Endothelial cell of umbilical vein (primary cell): Measurements from ENCODE around the gene EML2. TPM values are rescaled to one million over a fixed set of nuclear protein-coding genes. Genes with fewer than 3 reads are reported as not detected.
"Not testable (repeated sequence)": the region's sequence is repeated elsewhere in the genome, so short reads cannot be mapped to it uniquely, and the experiment has no call there.

Source experiments
- BruUV-seq: library from RNA; stranded (reverse); fragments of 400-500 nt; replicated peaks from 2 replicates; lab custom pipeline; 2021; lab: Mats Ljungman, UMichigan
- CTCF ChIA-PET: fragments of 300-600, 350-600 bp; sonication (Branson Sonifier 250); formaldehyde crosslinking; loops from one replicate; lab custom pipeline; 2021; ENCODE audit warnings: antibody characterized with exemption, inconsistent platforms; lab: Charles Lee
- POLR2A ChIA-PET: fragments of 300-600, 350-600 bp; sonication (Branson Sonifier 250); formaldehyde crosslinking; loops from one replicate; lab custom pipeline; 2021; ENCODE audit warnings: antibody characterized with exemption, inconsistent platforms; lab: Charles Lee
- DNase-seq: peaks from one replicate; pipeline ENCODE4 v3.0.0-alpha.2; 2011; ENCODE audit warnings: low read depth, low spot score
- FAIRE-seq: peaks from 2 replicates; lab custom pipeline; 2011; peaks lifted over from hg19 to GRCh38; lab: Jason Lieb, UNC
- H2AFZ ChIP-seq: 2 replicates; pipeline ENCODE4 v1.6.0; 2012; ENCODE audit warnings: low read depth, low read length, control low read depth, inconsistent platforms
- H3K27ac ChIP-seq: 2 replicates; pipeline ENCODE4 v1.5.1; 2011; ENCODE audit warnings: low read depth, mild to moderate bottlenecking, control low read depth, low read length, moderate library complexity; ENCODE audit not compliant: insufficient read depth
- H3K27me3 ChIP-seq, 2 experiments: 2 replicates each; pipeline versions ENCODE4 v1.6.0 to v1.6.1; 2011; ENCODE audit warnings: low read length in 2 of 2, mixed read lengths in 1 of 2; ENCODE audit not compliant: control insufficient read depth in 2 of 2, insufficient read depth in 2 of 2
- H3K36me3 ChIP-seq, 2 experiments: 2 replicates in 1 of 2; 3 replicates in 1 of 2; pipeline ENCODE4 v1.5.1; 2011; ENCODE audit warnings: low read length in 2 of 2, mild to moderate bottlenecking in 1 of 2, moderate library complexity in 1 of 2; ENCODE audit not compliant: control insufficient read depth in 2 of 2, insufficient read depth in 2 of 2; ENCODE audit errors: extremely low read depth in 1 of 2
- H3K4me1 ChIP-seq: 3 replicates; pipeline ENCODE4 v1.5.1; 2011; ENCODE audit warnings: mild to moderate bottlenecking, low read length; ENCODE audit not compliant: control insufficient read depth, insufficient read depth; ENCODE audit errors: extremely low read depth
- H3K4me2 ChIP-seq: 2 replicates; pipeline ENCODE4 v1.6.1; 2011; ENCODE audit warnings: low read length, control low read depth, mixed read lengths; ENCODE audit not compliant: insufficient read depth
- H3K4me3 ChIP-seq, 3 experiments: fragments of 200-600 bp in 1 of 3; sonication (generic), shearing (Covaris generic) in 1 of 3; replicated peaks in 1 of 3; 2 replicates each; pipeline ENCODE4 v1.5.1; 2011 to 2016; ENCODE audit warnings: control low read depth in 3 of 3, low read length in 3 of 3, mild to moderate bottlenecking in 2 of 3, inconsistent platforms in 1 of 3, low read depth in 1 of 3, moderate library complexity in 1 of 3; ENCODE audit not compliant: insufficient read depth in 1 of 3
- H3K79me2 ChIP-seq: 2 replicates; pipeline ENCODE4 v1.6.0; 2012; ENCODE audit warnings: low read length, inconsistent platforms; ENCODE audit not compliant: control insufficient read depth, insufficient read depth
- H3K9ac ChIP-seq: replicated peaks from 2 replicates; pipeline ENCODE3; 2011; ENCODE audit warnings: low read length, control low read depth; ENCODE audit not compliant: insufficient read depth; ENCODE audit errors: extremely low read depth
- H3K9me1 ChIP-seq: replicated peaks from 3 replicates; pipeline ENCODE4 v1.6.0; 2011; ENCODE audit warnings: mild to moderate bottlenecking, low read length; ENCODE audit not compliant: control insufficient read depth, insufficient read depth; ENCODE audit errors: extremely low read depth
- H3K9me3 ChIP-seq: replicated peaks from 2 replicates; pipeline ENCODE4 v1.5.1; 2012; ENCODE audit warnings: low read length, inconsistent platforms; ENCODE audit not compliant: control insufficient read depth, insufficient read depth
- H4K20me1 ChIP-seq: replicated peaks from 2 replicates; pipeline ENCODE3; 2011; ENCODE audit warnings: mild to moderate bottlenecking, low read length; ENCODE audit not compliant: control insufficient read depth, insufficient read depth; ENCODE audit errors: extremely low read depth
- JUN ChIP-seq: IDR thresholded peaks from 2 replicates; pipeline ENCODE4 v1.6.1; 2011; ENCODE audit warnings: borderline replicate concordance, low read depth; ENCODE audit not compliant: insufficient read length, insufficient read depth
- POLR2A ChIP-seq: IDR thresholded peaks from 2 replicates; pipeline ENCODE4 v1.6.1; 2012; ENCODE audit warnings: low read depth, mild to moderate bottlenecking, control low read depth, low read length
- POLR2AphosphoS5 ChIP-seq: IDR thresholded peaks from 2 replicates; pipeline ENCODE4 v1.6.1; 2012; ENCODE audit warnings: low read depth, mild to moderate bottlenecking, control low read depth, low read length, moderate library complexity; ENCODE audit not compliant: insufficient read depth
- dilution Hi-C: fragments of 300-500 bp; cut with MboI; formaldehyde crosslinking; loops from one replicate; pipeline ENCODE4 v1.15.0; 2019; ENCODE audit warnings: low sequenced_read_pairs; ENCODE audit not compliant: extremely low pct_ligation_motif_present
- intact Hi-C: fragments of 100-400 bp; cut with micrococcal nuclease; formaldehyde crosslinking; loops from one replicate; pipeline ENCODE4 v1.10.0; 2022
- polyA plus RNA-seq, 4 experiments: library from polyadenylated mRNA; depleted of rRNA in 3 of 4; stranded (reverse) in 3 of 4; unstranded in 1 of 4; fragments of >200 nt; gene quantifications; 2 replicates each; pipeline versions ENCODE4 v1.2.1 to v1.2.3, GENCODE V29; 2011 to 2012; ENCODE audit warnings: missing spikeins in 1 of 4
- total RNA-seq: library from RNA; stranded (reverse); gene quantifications from 2 replicates; pipeline ENCODE4 v1.2.3, GENCODE V29; 2021
- TF ChIP-seq, protein P1 (sequence below): IDR thresholded peaks from 2 replicates; pipeline ENCODE4 v1.6.1; 2011; ENCODE audit not compliant: insufficient read depth, insufficient read length

EML2 gene
- total and polyA plus RNA-seq, 2 donors (not counting 3 experiments of a cell fraction or from before 2014, with no cell fraction given) = 23.3 to 28.9 TPM

DNA sequence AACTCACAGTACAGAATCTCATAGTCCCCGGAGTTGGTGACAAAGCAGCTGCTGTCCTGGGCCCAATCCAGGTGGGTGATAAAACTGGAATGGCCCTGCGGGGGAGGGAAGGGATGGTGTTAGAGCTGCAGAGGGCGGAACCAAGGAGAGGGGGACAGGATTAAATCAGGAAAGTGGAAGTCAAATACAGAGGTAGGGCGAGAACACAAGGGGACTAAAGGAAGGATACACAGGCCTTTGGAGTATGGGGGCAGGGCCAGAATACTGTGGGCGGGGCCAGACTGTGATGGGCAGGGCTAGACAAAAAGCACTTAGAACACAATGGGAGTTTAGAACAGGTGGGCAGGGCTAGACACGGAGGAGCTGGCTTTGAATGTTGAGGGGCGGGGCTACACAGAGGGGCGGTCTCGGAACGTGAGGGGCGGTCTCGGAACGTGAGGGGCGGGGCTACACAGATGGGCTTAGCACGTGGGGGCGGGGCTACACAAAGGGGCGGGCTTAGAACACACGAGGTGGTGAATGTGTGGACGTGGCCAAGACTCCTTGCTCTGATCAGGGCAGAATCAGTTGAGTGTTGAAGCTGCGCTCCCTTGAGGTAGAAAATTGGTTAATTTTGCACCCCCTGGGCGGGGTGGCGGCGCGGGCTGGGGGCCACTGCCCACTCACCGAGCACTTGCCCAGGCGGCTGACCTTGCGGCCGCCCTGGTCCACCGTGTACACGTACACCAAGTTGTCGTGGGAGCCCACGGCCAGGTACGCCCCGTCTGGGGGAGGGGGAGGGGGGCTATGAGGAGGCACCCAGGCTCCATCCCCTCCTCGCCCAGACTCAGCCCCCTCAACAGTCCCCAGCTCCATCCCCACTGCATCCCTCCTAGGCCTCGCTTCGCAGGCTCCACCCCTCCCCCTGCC lies 23.1 kb downstream of the EML2 start:
- TF ChIP-seq POLR2AphosphoS5 = peak; percentile 57
- TF ChIP-seq, protein P1, sequence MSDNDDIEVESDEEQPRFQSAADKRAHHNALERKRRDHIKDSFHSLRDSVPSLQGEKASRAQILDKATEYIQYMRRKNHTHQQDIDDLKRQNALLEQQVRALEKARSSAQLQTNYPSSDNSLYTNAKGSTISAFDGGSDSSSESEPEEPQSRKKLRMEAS = peak; percentile 73
- peak; percentile 66 for TF ChIP-seq POLR2A
- TF ChIP-seq JUN = no peak
- no peaks in the 10 kb centered on the region for H3K9me1 ChIP-seq
- peaks cover 17% of the 10 kb centered on the region for H3K4me1 ChIP-seq
- H3K36me3 ChIP-seq = peaks cover 0 to 11% of the 10 kb centered on the region in 2 experiments
- peak; percentile 99 for FAIRE-seq
- H3K27ac ChIP-seq = peak overlapping the region; percentile 72
- DNase-seq = peak; percentile 99
- H3K4me3 ChIP-seq = peak overlapping the region; percentile 37 to 61 (median 52)
- POLR2A ChIA-PET = interaction anchor here (0.6 to 1.8 kb wide), 6 partner anchors 14 to 123 kb away, joined by 3 to 6 read pairs (median 4); no protein-coding TSS in a partner anchor
- CTCF ChIA-PET = interaction anchor here (0.6 to 5.3 kb wide), 9 partner anchors 9 to 176 kb away, joined by 3 to 91 read pairs (median 4); partner anchors contain the start of gene EML2
- no peaks in the 10 kb centered on the region for H3K79me2 ChIP-seq
- no peaks in the 10 kb centered on the region for H4K20me1 ChIP-seq
- H3K27me3 ChIP-seq = no peaks in the 10 kb centered on the region
- peak overlapping the region; percentile 62 for H3K4me2 ChIP-seq
- H3K9me3 ChIP-seq = no peaks in the 10 kb centered on the region
- TSS peak; percentile 77 for BruUV-seq
- H3K9ac ChIP-seq = peak overlapping the region; percentile 71
- intact Hi-C loops = loop anchor here (1.0 kb wide), 2 partner anchors 23 to 32 kb away; partner anchors contain the start of genes EML2 and OPA3
- peak overlapping the region; percentile 83 for H2AFZ ChIP-seq
- dilution Hi-C loops = no loop called here

DNA sequence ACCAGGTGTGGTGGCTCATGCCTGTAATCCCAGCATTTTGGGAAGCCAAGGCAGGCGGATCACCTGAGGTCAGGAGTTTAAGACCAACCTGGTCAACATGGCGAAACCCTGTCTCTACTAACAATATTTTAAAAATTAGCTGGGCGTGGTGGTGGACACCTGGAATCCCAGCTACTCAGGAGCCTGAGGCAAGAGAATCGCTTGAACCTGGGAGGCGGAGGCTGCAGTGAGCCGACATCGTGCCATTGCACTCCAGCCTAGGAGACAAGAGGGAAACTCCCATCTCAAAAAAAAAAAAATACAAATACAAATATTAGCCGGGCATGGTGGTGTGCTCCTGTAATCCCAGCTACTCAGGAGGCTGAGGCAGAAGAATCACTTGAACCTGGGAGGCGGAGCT lies 24.1 kb downstream of the EML2 start:
- H3K9me1 ChIP-seq, H3K9ac ChIP-seq, dilution Hi-C loops, FAIRE-seq, H3K4me2 ChIP-seq, H3K79me2 ChIP-seq, H3K9me3 ChIP-seq, H3K27me3 ChIP-seq, DNase-seq, BruUV-seq, H3K4me3 ChIP-seq, H3K27ac ChIP-seq, H4K20me1 ChIP-seq, H2AFZ ChIP-seq: not testable (repeated sequence)
- peaks cover 0 to 11% of the 10 kb centered on the region in 2 experiments for H3K36me3 ChIP-seq
- intact Hi-C loops = loop anchor here (1.0 kb wide), 1 partner anchor 24 kb away; the partner anchor contains the start of gene EML2
- ChIA-PET POLR2A (interaction anchor here (1.8 kb wide), 1 partner anchor 15 kb away, joined by 6 read pairs; no protein-coding TSS in a partner anchor), CTCF (interaction anchor here (1.0 to 5.3 kb wide), 3 partner anchors 16 to 26 kb away, joined by 3 to 91 read pairs (median 12); partner anchors contain the start of gene EML2)
- peaks cover 17% of the 10 kb centered on the region for H3K4me1 ChIP-seq
